KMS-11 (cell line): Measurements from ENCODE around the gene ENOSF1.

Experiments
- H2AFZ ChIP-seq: fragments of 200-600 bp; sonication (generic); 2 replicates; pipeline ENCODE4 v1.6.1; 2016; ENCODE audit warnings: antibody characterized with exemption, mixed run types, low read depth
- H3K27ac ChIP-seq: fragments of 200-600 bp; sonication (generic); 2 replicates; pipeline ENCODE4 v1.6.1; 2016; ENCODE audit warnings: mild to moderate bottlenecking, mixed run types
- H3K27me3 ChIP-seq: fragments of 200-600 bp; sonication (generic); 2 replicates; pipeline ENCODE4 v1.6.1; 2017; ENCODE audit warnings: mild to moderate bottlenecking, low read depth, mixed run types, moderate library complexity; ENCODE audit not compliant: insufficient read depth
- H3K36me3 ChIP-seq: fragments of 200-600 bp; sonication (generic); 2 replicates; pipeline ENCODE4 v1.6.1; 2017; ENCODE audit warnings: mild to moderate bottlenecking, mixed run types; ENCODE audit not compliant: insufficient read depth
- H3K4me1 ChIP-seq: fragments of 200-600 bp; sonication (generic); 2 replicates; pipeline ENCODE4 v1.6.1; 2016; ENCODE audit warnings: mild to moderate bottlenecking, low read depth, mixed run types; ENCODE audit not compliant: poor library complexity, severe bottlenecking
- H3K4me2 ChIP-seq: fragments of 200-600 bp; sonication (generic); 2 replicates; pipeline ENCODE4 v1.7.0; 2016; ENCODE audit warnings: mild to moderate bottlenecking, mixed run types
- H3K4me3 ChIP-seq: fragments of 200-600 bp; sonication (generic); IDR thresholded peaks from 2 replicates; pipeline ENCODE4 v1.6.1; 2017; ENCODE audit warnings: low read depth, low read length, mixed read lengths; ENCODE audit not compliant: insufficient read depth
- H3K79me2 ChIP-seq: fragments of 200-600 bp; sonication (generic); 2 replicates; pipeline ENCODE4 v1.6.1; 2016; ENCODE audit warnings: low read depth, mixed run types; ENCODE audit not compliant: insufficient read depth
- H3K9ac ChIP-seq: fragments of 200-600 bp; sonication (generic); 2 replicates; pipeline ENCODE4 v1.6.1; 2016; ENCODE audit warnings: mild to moderate bottlenecking, mixed run types
- H4K20me1 ChIP-seq: fragments of 200-600 bp; sonication (generic); 2 replicates; pipeline ENCODE4 v1.6.1; 2016; ENCODE audit warnings: mild to moderate bottlenecking, mixed run types; ENCODE audit not compliant: insufficient read depth
- CTCF ChIP-seq: fragments of 200-600 bp; sonication (generic); conservative IDR thresholded peaks from 2 replicates; pipeline ENCODE4 v1.6.1; 2017; ENCODE audit warnings: low read depth, mild to moderate bottlenecking, antibody characterized with exemption, low read length, moderate library complexity, mixed read lengths

The ENOSF1 gene

DNA sequence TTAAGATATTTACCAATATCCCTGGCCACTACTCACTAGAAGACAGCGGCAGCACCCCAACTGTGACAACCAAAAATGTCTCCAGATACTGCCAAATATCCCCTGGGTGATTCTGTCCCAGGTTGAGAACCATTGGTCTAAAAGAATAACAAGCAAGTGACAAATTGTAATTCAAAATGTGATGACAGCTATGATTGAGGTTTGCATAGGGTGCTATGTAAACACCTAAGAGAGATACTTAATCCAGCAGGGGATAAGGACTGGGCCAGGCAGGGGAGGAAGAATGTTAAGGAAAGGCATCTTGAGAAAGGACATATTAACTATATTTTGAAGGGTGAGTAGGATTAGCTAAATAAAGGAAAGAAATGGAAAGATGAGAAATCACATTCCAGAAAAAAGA is 38.0 kb upstream of the ENOSF1 start:
- H3K27ac ChIP-seq = no peak overlapping the region
- H3K27me3 ChIP-seq = no peaks in the 10 kb centered on the region
- H3K4me2 ChIP-seq = no peak overlapping the region
- H3K4me3 ChIP-seq = no peak overlapping the region
- H3K79me2 ChIP-seq = no peaks in the 10 kb centered on the region
- no peak overlapping the region for H3K9ac ChIP-seq
- no peak for TF ChIP-seq CTCF
- H3K4me1 ChIP-seq = no peaks in the 10 kb centered on the region
- H2AFZ ChIP-seq = no peak overlapping the region
- H3K36me3 ChIP-seq = no peaks in the 10 kb centered on the region
- no peaks in the 10 kb centered on the region for H4K20me1 ChIP-seq

GRCh38 chr18:744832-745597 is 32.6 kb upstream of the ENOSF1 start:
- H3K9ac ChIP-seq = no peak overlapping the region

DNA sequence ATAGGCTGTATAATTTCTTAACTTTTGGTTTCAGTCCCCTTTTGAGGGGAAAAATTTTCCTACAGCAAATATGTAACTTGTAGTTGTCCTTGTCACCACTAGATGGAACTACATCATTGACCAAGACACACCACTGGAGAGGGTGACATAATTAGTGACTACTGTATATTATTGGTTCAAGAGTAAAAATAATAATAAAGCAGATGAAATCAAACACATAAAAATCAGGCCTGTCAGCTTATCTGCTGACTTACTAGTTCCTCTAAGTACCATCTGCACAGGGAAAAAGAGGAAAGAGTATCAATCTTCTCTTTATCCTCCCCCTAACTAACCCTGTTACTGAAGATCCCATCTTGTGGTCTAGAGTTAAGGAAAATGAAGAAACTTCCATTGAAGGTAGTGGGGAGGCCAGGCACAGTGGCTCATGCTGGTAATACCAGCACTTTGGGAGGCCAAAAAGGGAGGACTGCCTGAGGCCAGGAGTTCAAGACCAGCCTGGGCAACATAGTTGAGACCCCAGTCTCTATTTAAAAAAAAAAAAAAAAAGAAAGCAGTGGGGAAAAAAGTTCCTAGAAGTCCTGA is 29.6 kb upstream of the ENOSF1 start:
- H2AFZ ChIP-seq = no peak overlapping the region
- H3K79me2 ChIP-seq = no peaks in the 10 kb centered on the region
- H3K27me3 ChIP-seq = no peaks in the 10 kb centered on the region
- peaks cover 4% of the 10 kb centered on the region for H3K4me1 ChIP-seq
- no peak overlapping the region for H3K9ac ChIP-seq
- no peak overlapping the region for H3K4me3 ChIP-seq
- H3K36me3 ChIP-seq = no peaks in the 10 kb centered on the region
- H3K4me2 ChIP-seq = no peak overlapping the region
- TF ChIP-seq CTCF = peak; percentile 84
- H4K20me1 ChIP-seq = no peaks in the 10 kb centered on the region
- H3K27ac ChIP-seq = no peak overlapping the region

More at GRCh38 chr18:744832-745597, 32.6 kb upstream of the ENOSF1 start:
- H3K36me3 ChIP-seq = no peaks in the 10 kb centered on the region
- no peak overlapping the region for H2AFZ ChIP-seq
- H3K79me2 ChIP-seq = no peaks in the 10 kb centered on the region
- no peak overlapping the region for H3K27ac ChIP-seq
- H3K4me3 ChIP-seq = no peak overlapping the region
- no peaks in the 10 kb centered on the region for H4K20me1 ChIP-seq
- no peaks in the 10 kb centered on the region for H3K27me3 ChIP-seq
- no peak for TF ChIP-seq CTCF
- no peak overlapping the region for H3K4me2 ChIP-seq
- peaks cover 4% of the 10 kb centered on the region for H3K4me1 ChIP-seq

DNA sequence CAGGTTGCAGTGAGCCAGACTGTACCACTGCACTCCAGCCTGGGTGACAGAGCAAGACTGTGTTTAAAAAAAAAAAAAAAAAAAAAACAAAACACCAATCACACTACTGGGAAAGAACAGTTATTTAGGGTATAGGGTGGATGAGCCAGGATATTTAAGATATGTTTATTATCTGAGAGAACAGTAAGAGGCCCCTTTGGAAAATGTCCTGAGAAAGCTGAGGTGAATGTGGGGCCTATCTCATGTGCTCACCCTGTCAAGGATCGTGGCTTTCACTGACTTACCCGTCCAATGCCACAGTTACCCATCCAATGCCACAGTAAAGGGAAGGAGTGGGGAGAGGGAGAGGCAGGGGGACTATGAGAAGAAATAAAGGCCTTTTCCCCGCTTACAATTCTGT is 19.9 kb upstream of the ENOSF1 start:
- Histone ChIP-seq H3K27me3 (no peaks in the 10 kb centered on the region), H2AFZ (no peak overlapping the region), H3K9ac (no peak overlapping the region), H3K4me1 (peaks cover 2% of the 10 kb centered on the region), H3K27ac (no peak overlapping the region), H3K36me3 (no peaks in the 10 kb centered on the region), H3K79me2 (no peaks in the 10 kb centered on the region), H4K20me1 (no peaks in the 10 kb centered on the region), H3K4me2 (no peak overlapping the region), H3K4me3 (no peak overlapping the region)
- TF ChIP-seq CTCF = no peak
